ENCODE data around the gene LILRB2.
"Not testable (repeated sequence)": the region's sequence is repeated elsewhere in the genome, so short reads cannot be mapped to it uniquely, and the experiment has no call there.

Gene LILRB2

GRCh38 chr19:54239491-54240371 is 41.2 kb downstream of the LILRB2 start:
- not testable (repeated sequence) for DNase-seq

- DNase-seq = no peak
These were observed 47.0 kb downstream of the LILRB2 start for GRCh38 chr19:54233941-54234340.

- DNase-seq = peak; percentile 81
These were observed 49.6 kb downstream of the LILRB2 start for GRCh38 chr19:54231077-54231931.

GRCh38 chr19:54230031-54230430 is 50.9 kb downstream of the LILRB2 start:
- no peak for DNase-seq

GRCh38 chr19:54229146-54229545 is 51.8 kb downstream of the LILRB2 start:
- no peak for DNase-seq

- DNase-seq = not testable (repeated sequence)
These were observed 56.3 kb downstream of the LILRB2 start for GRCh38 chr19:54224619-54225018.

GRCh38 chr19:54223937-54224281 is 57.0 kb downstream of the LILRB2 start:
- DNase-seq = not testable (repeated sequence)

Data from stimulated activated CD4-positive, alpha-beta T cell treated with anti-CD3 and anti-CD28 coated beads, Interleukin-1b, Interleukin-23, amount 100 ng/mL, for 48 hours (primary cell).